ENCODE results near the gene PPP1R14B.

The PPP1R14B gene

GRCh38 chr11:64246871-64247728 lies at the start of gene PPP1R14B:
PPP1R14B (minus strand) TSS chr11:64246943; CDS start chr11:64246673, 270 bp downstream.
- ChIA-PET POLR2A (ENCODE audit: low non-redundant PET) (interaction anchor here (1.6 kb wide), 1 partner anchor 17 kb away, joined by 3 read pairs; no protein-coding TSS in a partner anchor), CTCF (interaction anchor here (0.6 to 0.9 kb wide), 3 partner anchors 17 to 29 kb away, joined by 3 to 4 read pairs (median 4); no protein-coding TSS in a partner anchor)
- peak; percentile 80 for DNase-seq (ENCODE audit: low spot score)
- peak within 1 kb of the TSS; percentile 98 for H3K27ac ChIP-seq
- TF ChIP-seq, protein P1, sequence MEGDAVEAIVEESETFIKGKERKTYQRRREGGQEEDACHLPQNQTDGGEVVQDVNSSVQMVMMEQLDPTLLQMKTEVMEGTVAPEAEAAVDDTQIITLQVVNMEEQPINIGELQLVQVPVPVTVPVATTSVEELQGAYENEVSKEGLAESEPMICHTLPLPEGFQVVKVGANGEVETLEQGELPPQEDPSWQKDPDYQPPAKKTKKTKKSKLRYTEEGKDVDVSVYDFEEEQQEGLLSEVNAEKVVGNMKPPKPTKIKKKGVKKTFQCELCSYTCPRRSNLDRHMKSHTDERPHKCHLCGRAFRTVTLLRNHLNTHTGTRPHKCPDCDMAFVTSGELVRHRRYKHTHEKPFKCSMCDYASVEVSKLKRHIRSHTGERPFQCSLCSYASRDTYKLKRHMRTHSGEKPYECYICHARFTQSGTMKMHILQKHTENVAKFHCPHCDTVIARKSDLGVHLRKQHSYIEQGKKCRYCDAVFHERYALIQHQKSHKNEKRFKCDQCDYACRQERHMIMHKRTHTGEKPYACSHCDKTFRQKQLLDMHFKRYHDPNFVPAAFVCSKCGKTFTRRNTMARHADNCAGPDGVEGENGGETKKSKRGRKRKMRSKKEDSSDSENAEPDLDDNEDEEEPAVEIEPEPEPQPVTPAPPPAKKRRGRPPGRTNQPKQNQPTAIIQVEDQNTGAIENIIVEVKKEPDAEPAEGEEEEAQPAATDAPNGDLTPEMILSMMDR (conservative IDR thresholded peaks at IDR 0.05; ENCODE audit: low read depth) = no peak

GRCh38 chr11:64296236-64296635 lies 49.5 kb upstream of the PPP1R14B start:
- CTCF ChIA-PET = interaction anchor here (0.6 to 0.9 kb wide), 2 partner anchors 11 to 34 kb away, joined by 6 read pairs; no protein-coding TSS in a partner anchor
- TF ChIP-seq, protein P1 (conservative IDR thresholded peaks at IDR 0.05; ENCODE audit: low read depth) = no peak
- DNase-seq (ENCODE audit: low spot score) = no peak
- H3K27ac ChIP-seq = peak overlapping the region; percentile 64
- POLR2A ChIA-PET (ENCODE audit: low non-redundant PET) = no interaction called here

- ChIA-PET POLR2A (ENCODE audit: low non-redundant PET) (no interaction called here), CTCF (interaction anchor here (0.9 kb wide), 1 partner anchor 33 kb away, joined by 6 read pairs; no protein-coding TSS in a partner anchor)
- no peak for DNase-seq (ENCODE audit: low spot score)
- TF ChIP-seq, protein P1 (conservative IDR thresholded peaks at IDR 0.05; ENCODE audit: low read depth) = no peak
- no peak overlapping the region for H3K27ac ChIP-seq
Measured at GRCh38 chr11:64295760-64296159, 49.0 kb upstream of the PPP1R14B start.

DNA sequence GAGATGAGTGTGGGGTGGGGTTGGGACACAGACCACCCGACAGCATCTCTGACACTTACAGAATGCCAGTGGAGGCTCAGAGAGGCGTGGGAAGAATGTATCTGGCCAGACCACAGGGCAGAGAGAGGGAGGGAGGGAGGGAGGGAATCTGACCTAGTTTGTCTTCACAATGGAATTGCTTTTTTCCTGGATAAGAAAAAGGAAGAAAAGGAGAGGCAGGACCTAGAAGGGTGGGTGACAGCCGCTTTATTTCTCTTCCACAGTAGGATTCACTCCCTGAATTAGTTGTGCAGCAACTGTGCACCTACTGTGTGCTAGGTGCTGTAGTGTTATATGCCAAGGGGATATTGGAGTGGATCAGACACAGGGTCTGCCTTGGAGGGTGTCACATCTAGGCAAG lies 48.0 kb upstream of the PPP1R14B start:
- no peak for DNase-seq (ENCODE audit: low spot score)
- POLR2A ChIA-PET (ENCODE audit: low non-redundant PET) = no interaction called here
- H3K27ac ChIP-seq = no peak overlapping the region
- TF ChIP-seq, protein P1 (conservative IDR thresholded peaks at IDR 0.05; ENCODE audit: low read depth) = no peak
- CTCF ChIA-PET = interaction anchor here (0.7 kb wide), 1 partner anchor 9 kb away, joined by 3 read pairs; no protein-coding TSS in a partner anchor

GRCh38 chr11:64292460-64293254 lies 45.9 kb upstream of the PPP1R14B start:
- TF ChIP-seq, protein P1 (conservative IDR thresholded peaks at IDR 0.05; ENCODE audit: low read depth) = no peak
- ChIA-PET POLR2A (ENCODE audit: low non-redundant PET) (no interaction called here), CTCF (no interaction called here)
- no peak for DNase-seq (ENCODE audit: low spot score)
- H3K27ac ChIP-seq = no peak overlapping the region

Data from RWPE1 (cell line).